ENCODE results near the gene KLHL7.

DNA sequence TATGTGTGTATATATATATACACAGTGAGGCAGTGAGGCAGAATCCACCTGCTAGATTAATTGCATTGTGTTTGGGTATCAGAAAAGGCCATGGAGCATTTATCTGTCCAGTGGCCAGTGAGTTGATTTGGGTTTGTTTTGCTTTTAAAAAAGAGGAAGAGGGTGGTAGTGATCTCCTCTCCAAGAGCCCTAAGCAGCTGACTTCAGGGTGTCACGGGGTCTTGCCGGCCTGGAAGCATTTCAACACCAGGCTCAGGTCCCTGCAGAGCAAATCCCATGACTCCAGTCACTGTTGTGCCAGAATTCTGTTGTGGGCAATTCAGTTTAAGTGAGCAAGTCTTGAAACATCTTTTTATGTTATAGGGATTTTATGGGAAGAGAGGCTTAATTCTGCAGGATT is 110.4 kb downstream of the KLHL7 start:
- TF ChIP-seq, protein P1, sequence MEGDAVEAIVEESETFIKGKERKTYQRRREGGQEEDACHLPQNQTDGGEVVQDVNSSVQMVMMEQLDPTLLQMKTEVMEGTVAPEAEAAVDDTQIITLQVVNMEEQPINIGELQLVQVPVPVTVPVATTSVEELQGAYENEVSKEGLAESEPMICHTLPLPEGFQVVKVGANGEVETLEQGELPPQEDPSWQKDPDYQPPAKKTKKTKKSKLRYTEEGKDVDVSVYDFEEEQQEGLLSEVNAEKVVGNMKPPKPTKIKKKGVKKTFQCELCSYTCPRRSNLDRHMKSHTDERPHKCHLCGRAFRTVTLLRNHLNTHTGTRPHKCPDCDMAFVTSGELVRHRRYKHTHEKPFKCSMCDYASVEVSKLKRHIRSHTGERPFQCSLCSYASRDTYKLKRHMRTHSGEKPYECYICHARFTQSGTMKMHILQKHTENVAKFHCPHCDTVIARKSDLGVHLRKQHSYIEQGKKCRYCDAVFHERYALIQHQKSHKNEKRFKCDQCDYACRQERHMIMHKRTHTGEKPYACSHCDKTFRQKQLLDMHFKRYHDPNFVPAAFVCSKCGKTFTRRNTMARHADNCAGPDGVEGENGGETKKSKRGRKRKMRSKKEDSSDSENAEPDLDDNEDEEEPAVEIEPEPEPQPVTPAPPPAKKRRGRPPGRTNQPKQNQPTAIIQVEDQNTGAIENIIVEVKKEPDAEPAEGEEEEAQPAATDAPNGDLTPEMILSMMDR (IDR thresholded peaks at IDR 0.05; ENCODE audit: borderline replicate concordance, extremely low read depth, low read length, poor library complexity, severe bottlenecking) = no peak
- no peak for TF ChIP-seq EZH2 (IDR thresholded peaks at IDR 0.05; ENCODE audit: borderline replicate concordance, low read depth, low read length, severe bottlenecking)

All from DND-41 (cell line).